Suprapubic skin (tissue), 4 donors: ENCODE measurements around the gene PWWP2B.

Experiments used
- CTCF ChIP-seq, 2 donors: fragments of 200-600 bp in 1 of 2; fragments of 450-650 bp in 1 of 2; sonication (generic) in 1 of 2; IDR thresholded peaks; one replicate each; pipeline ENCODE4 v1.5.1; 2016 to 2019; ENCODE audit warnings: antibody characterized with exemption in 2 of 2, mild to moderate bottlenecking in 1 of 2, moderate library complexity in 1 of 2
- EP300 ChIP-seq: sonication (generic); formaldehyde crosslinking; IDR thresholded peaks from one replicate; pipeline ENCODE4 v1.6.1; 2017; ENCODE audit warnings: antibody characterized with exemption
- POLR2A ChIP-seq, 2 donors: fragments of 450-650 bp; IDR thresholded peaks; one replicate each; pipeline ENCODE4 v1.6.1; 2017; ENCODE audit warnings: antibody characterized with exemption in 2 of 2, mild to moderate bottlenecking in 2 of 2, moderate library complexity in 2 of 2
- POLR2AphosphoS5 ChIP-seq, 3 donors: sonication (generic); formaldehyde crosslinking; IDR thresholded peaks; one replicate each; pipeline ENCODE4 v1.6.1; 2017; ENCODE audit warnings: antibody characterized with exemption in 3 of 3

- no peak for TF ChIP-seq POLR2A (IDR thresholded peaks at IDR 0.05)
- TF ChIP-seq POLR2AphosphoS5 (IDR thresholded peaks at IDR 0.05) = no peak
- no peak for TF ChIP-seq CTCF (IDR thresholded peaks at IDR 0.05)
- TF ChIP-seq EP300 = no peak
Observed at GRCh38 chr10:132375116-132375794, 21.7 kb upstream of the PWWP2B start.
